PC-9 (cell line): ENCODE data around the gene HSPBP1. TPM values are rescaled to one million over a fixed set of nuclear protein-coding genes. Genes with fewer than 3 reads are reported as not detected.

ENCODE experiments used
- BruUV-seq: library from RNA; stranded (reverse); fragments of 400-500 nt; replicated peaks from 2 replicates; lab custom pipeline; 2021; lab: Mats Ljungman, UMichigan
- CTCF ChIA-PET: fragments of 300-600 bp; sonication (Branson Sonifier 250); formaldehyde crosslinking; loops from one replicate; lab custom pipeline; 2022; ENCODE audit warnings: antibody characterized with exemption; lab: Charles Lee
- POLR2A ChIA-PET: fragments of 300-600 bp; sonication (Branson Sonifier 250); formaldehyde crosslinking; loops from one replicate; lab custom pipeline; 2022; ENCODE audit warnings: antibody characterized with exemption; ENCODE audit not compliant: unreplicated experiment; lab: Charles Lee
- DNase-seq, 2 experiments: peaks; one replicate each; pipeline versions ENCODE4 v3.0.0 to v3.0.0-alpha.2; 2015 to 2022; ENCODE audit warnings: mixed read lengths in 1 of 2
- H2AFZ ChIP-seq: fragments of 200-600 bp; sonication (generic); 2 replicates; pipeline ENCODE4 v1.8.1; 2017; ENCODE audit warnings: antibody characterized with exemption
- H3F3A ChIP-seq: fragments of 200-600 bp; sonication (generic); 2 replicates; pipeline ENCODE4 v1.8.1; 2017; ENCODE audit warnings: antibody characterized with exemption, mild to moderate bottlenecking, low read depth; ENCODE audit not compliant: insufficient read depth
- H3K27ac ChIP-seq: fragments of 200-600 bp; sonication (generic); 2 replicates; pipeline ENCODE4 v1.6.1; 2016; ENCODE audit warnings: mixed run types
- H3K27me3 ChIP-seq: fragments of 200-600 bp; sonication (generic); 2 replicates; pipeline ENCODE4 v1.6.1; 2016; ENCODE audit warnings: low read depth, mixed run types; ENCODE audit not compliant: insufficient read depth
- H3K36me3 ChIP-seq: fragments of 200-600 bp; sonication (generic); 2 replicates; pipeline ENCODE4 v1.6.1; 2016; ENCODE audit warnings: low read depth, mixed run types
- H3K4me1 ChIP-seq: fragments of 200-600 bp; sonication (generic); replicated peaks from 2 replicates; pipeline ENCODE4 v1.6.1; 2016; ENCODE audit warnings: mixed run types; ENCODE audit not compliant: insufficient read depth
- H3K4me2 ChIP-seq: fragments of 200-600 bp; sonication (generic); 2 replicates; pipeline ENCODE4 v1.6.1; 2017; ENCODE audit warnings: mixed run types
- H3K4me3 ChIP-seq: fragments of 200-600 bp; sonication (generic); 2 replicates; pipeline ENCODE4 v1.6.1; 2016; ENCODE audit warnings: mixed run types
- H3K79me2 ChIP-seq: fragments of 200-600 bp; sonication (generic); 2 replicates; pipeline ENCODE4 v1.6.1; 2017; ENCODE audit warnings: low read depth, mixed run types
- H3K9me2 ChIP-seq: fragments of 200-600 bp; sonication (generic); 2 replicates; pipeline ENCODE4 v1.8.1; 2017; ENCODE audit warnings: mild to moderate bottlenecking; ENCODE audit not compliant: insufficient read depth
- H3K9me3 ChIP-seq: fragments of 200-600 bp; sonication (generic); 2 replicates; pipeline ENCODE4 v1.8.1; 2016; ENCODE audit warnings: low read depth; ENCODE audit not compliant: insufficient read depth
- H4K20me1 ChIP-seq: fragments of 200-600 bp; sonication (generic); 2 replicates; pipeline ENCODE4 v1.8.1; 2017; ENCODE audit not compliant: insufficient read depth
- CTCF ChIP-seq: fragments of 200-600 bp; sonication (generic); conservative IDR thresholded peaks from 2 replicates; pipeline ENCODE4 v1.6.1; 2017; ENCODE audit warnings: mixed run types, antibody characterized with exemption, mild to moderate bottlenecking, moderate library complexity
- EZH2 ChIP-seq: fragments of 200-600 bp; sonication (generic); IDR thresholded peaks from 2 replicates; pipeline ENCODE4 v1.8.0; 2017; ENCODE audit warnings: antibody characterized with exemption, low read depth
- intact Hi-C: fragments of 100-400 bp; cut with micrococcal nuclease; formaldehyde crosslinking; loops from one replicate; pipeline ENCODE4 v1.10.0; 2022; ENCODE audit not compliant: unreplicated experiment
- total RNA-seq: library from RNA; stranded (reverse); gene quantifications from 2 replicates; pipeline ENCODE4 v1.2.3, GENCODE V29; 2021

The HSPBP1 gene
- total RNA-seq, 1 experiment from 2014 or later: 66.2 TPM

- Histone ChIP-seq H3K27ac (no peak overlapping the region), H3F3A (peaks cover 18% of the 10 kb centered on the region; the same call in 1 of the 2 replicates), H3K4me3 (no peak overlapping the region), H3K4me1 (no peaks in the 10 kb centered on the region), H3K4me2 (no peak overlapping the region), H3K36me3 (peaks cover 31% of the 10 kb centered on the region), H3K9me3 (no peaks in the 10 kb centered on the region), H3K79me2 (no peaks in the 10 kb centered on the region), H3K27me3 (no peaks in the 10 kb centered on the region), H2AFZ (no peak overlapping the region), H3K9me2 (no peaks in the 10 kb centered on the region), H4K20me1 (peaks cover 11% of the 10 kb centered on the region; the same call in 1 of the 2 replicates)
- CTCF ChIA-PET: no interaction called here
- BruUV-seq: no TSS peak
- TF ChIP-seq CTCF (no peak), EZH2 (no peak)
- no peak for DNase-seq
- POLR2A ChIA-PET: no interaction called here
- intact Hi-C loops: no loop called here
These were observed 39.2 kb downstream of the HSPBP1 start for GRCh38 chr19:55240713-55241020.

- no peak overlapping the region for H3K4me2 ChIP-seq
- H3K9me2 ChIP-seq: no peaks in the 10 kb centered on the region
- H3K4me3 ChIP-seq: no peak overlapping the region
- DNase-seq: no peak
- no peaks in the 10 kb centered on the region for H3K79me2 ChIP-seq
- TF ChIP-seq EZH2: no peak
- TF ChIP-seq CTCF: no peak
- no peaks in the 10 kb centered on the region for H3K4me1 ChIP-seq
- H3K36me3 ChIP-seq: peaks cover 28% of the 10 kb centered on the region
- intact Hi-C loops: no loop called here
- CTCF ChIA-PET: no interaction called here
- peaks cover 23% of the 10 kb centered on the region; the same call in 1 of the 2 replicates for H3F3A ChIP-seq
- H4K20me1 ChIP-seq: peaks cover 13% of the 10 kb centered on the region
- POLR2A ChIA-PET: no interaction called here
- no peak overlapping the region for H3K27ac ChIP-seq
- no peak overlapping the region for H2AFZ ChIP-seq
- no peaks in the 10 kb centered on the region for H3K27me3 ChIP-seq
- H3K9me3 ChIP-seq: no peaks in the 10 kb centered on the region
- BruUV-seq: no TSS peak
These were observed 40.9 kb downstream of the HSPBP1 start for GRCh38 chr19:55239004-55239403.

DNA sequence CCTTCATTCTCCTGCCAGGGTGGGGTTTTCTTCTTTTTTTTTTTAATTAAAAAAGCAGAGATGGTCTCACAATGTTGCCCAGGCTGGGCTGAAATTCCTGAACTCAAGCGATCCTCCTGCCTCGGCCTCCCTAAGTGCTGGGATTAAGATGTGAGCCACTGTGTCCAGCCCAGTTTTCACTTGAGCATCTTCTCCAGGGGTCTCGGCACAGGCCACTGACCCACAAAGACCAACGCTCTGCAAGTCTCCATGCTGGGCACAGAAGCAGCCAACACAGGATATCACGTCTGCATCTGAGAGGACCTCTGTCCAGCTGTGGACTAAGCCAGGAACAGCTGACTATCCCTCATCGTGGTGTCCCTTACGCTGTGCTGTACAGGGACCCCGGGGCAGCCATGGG lies 41.9 kb downstream of the HSPBP1 start:
- intact Hi-C loops: no loop called here
- Histone ChIP-seq H3F3A (peaks cover 24% of the 10 kb centered on the region; the same call in 1 of the 2 replicates), H3K9me3 (no peaks in the 10 kb centered on the region), H3K79me2 (no peaks in the 10 kb centered on the region), H3K4me2 (no peak overlapping the region), H3K4me3 (no peak overlapping the region), H2AFZ (no peak overlapping the region), H3K27ac (no peak overlapping the region), H3K4me1 (no peaks in the 10 kb centered on the region), H3K27me3 (no peaks in the 10 kb centered on the region), H4K20me1 (peaks cover 19% of the 10 kb centered on the region), H3K9me2 (no peaks in the 10 kb centered on the region), H3K36me3 (peaks cover 23% of the 10 kb centered on the region)
- TF ChIP-seq CTCF: no peak
- TF ChIP-seq EZH2: no peak
- no peak for DNase-seq
- BruUV-seq: no TSS peak
- ChIA-PET CTCF (interaction anchor here (1.0 kb wide), 1 partner anchor 277 kb away, joined by 3 read pairs; no protein-coding TSS in a partner anchor), POLR2A (no interaction called here)
